ENCODE measurements around the gene PLEKHH3. TPM values are rescaled to one million over a fixed set of nuclear protein-coding genes. Genes with fewer than 3 reads are reported as not detected.

The PLEKHH3 gene
- total RNA-seq, 2 donors from 2014 or later, result 63.0 to 105 TPM

DNA sequence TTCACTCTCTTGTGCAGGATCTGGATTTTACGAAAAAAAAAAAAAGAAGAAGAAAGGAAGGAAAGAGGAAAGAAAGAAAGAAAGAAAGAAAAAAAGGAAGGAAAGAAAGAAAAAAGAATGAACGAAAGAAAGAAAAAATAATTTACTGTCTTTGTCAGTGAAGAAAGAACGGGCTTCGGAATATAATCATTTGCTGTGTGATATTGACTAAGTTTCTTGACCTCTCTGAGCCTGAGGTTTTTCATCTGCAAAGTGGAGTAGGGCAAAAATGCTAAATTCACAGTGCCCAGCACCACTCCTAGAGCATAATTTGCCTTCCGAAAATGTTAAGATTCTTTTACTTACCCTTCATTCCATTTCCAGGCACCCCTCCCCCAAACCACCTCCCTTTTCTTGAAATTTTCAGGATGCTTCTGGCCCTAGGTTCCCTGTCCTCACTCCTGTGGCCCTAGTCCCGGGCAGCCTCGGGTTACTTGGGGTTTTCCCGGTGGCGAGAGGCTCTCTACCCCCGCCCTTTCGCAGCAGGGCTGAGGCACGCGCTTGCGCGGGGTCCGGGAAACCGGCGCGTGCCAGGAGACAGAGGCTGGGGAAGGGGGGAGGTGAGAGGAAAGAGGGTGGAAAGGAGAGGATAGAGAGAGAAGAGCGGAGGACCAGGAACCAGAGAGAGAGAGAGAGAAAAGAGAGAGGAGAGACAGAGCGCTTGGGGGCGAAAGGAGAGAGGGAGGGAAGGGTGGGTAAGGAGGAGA, 5.4 kb upstream of the PLEKHH3 start, which contains the start of gene CNTNAP1:
Gene CNTNAP1 (plus strand): TSS at position 556 of the 746 bp plus-strand sequence. CDS start 299 bp downstream, outside the sequence.
- Histone ChIP-seq H3K36me3 (replicated peaks in 1 of 2; ENCODE audit: insufficient read depth in 1 of 2, low read depth in 2 of 2) (no peaks in the 10 kb centered on the region), H3K4me3 (no peak within 1 kb of the TSS), H3K27me3 (no peaks in the 10 kb centered on the region), H3K4me1 (peaks cover 51% of the 10 kb centered on the region), H3K9me3 (no peaks in the 10 kb centered on the region), H3K27ac (no peak within 1 kb of the TSS)
- TF ChIP-seq CTCF (IDR thresholded peaks at IDR 0.05), result no peak
- no peak for TF ChIP-seq POLR2A (IDR thresholded peaks at IDR 0.05)
- DNase-seq, result peak in 3 of 4 donors; percentile 40 to 54 (median 44)
- no peak for ATAC-seq
- 16 to 25% methylated on average over 22 of the region's 22 CpGs for WGBS, 2 donors
- intact Hi-C loops (cut with DNase I), result loop anchor here (5.0 kb wide), 2 partner anchors 65 to 105 kb away; partner anchors contain the start of gene PSMC3IP

GRCh38 chr17:42680331-42680808, 3.6 kb upstream of the PLEKHH3 start:
- no peaks in the 10 kb centered on the region for H3K27me3 ChIP-seq
- no peaks in the 10 kb centered on the region for H3K9me3 ChIP-seq
- no peak for TF ChIP-seq POLR2A (IDR thresholded peaks at IDR 0.05)
- no peak for TF ChIP-seq CTCF (IDR thresholded peaks at IDR 0.05)
- H3K27ac ChIP-seq, result peak overlapping the region; percentile 86 to 97 (median 90)
- intact Hi-C loops (cut with DNase I), result loop anchor here (5.0 kb wide), 2 partner anchors 63 to 103 kb away; partner anchors contain the start of gene PSMC3IP
- ATAC-seq, result no peak
- peak in 2 of 4 donors; percentile 16 to 28 for DNase-seq
- peaks cover 52% of the 10 kb centered on the region for H3K4me1 ChIP-seq
- H3K4me3 ChIP-seq, result no peak overlapping the region
- WGBS, 2 donors, result 76 to 88% methylated on average over 10 to 20 of the region's 20 CpGs
- H3K36me3 ChIP-seq (replicated peaks in 1 of 2; ENCODE audit: insufficient read depth in 1 of 2, low read depth in 2 of 2), result no peaks in the 10 kb centered on the region

GRCh38 chr17:42679492-42680330, 2.9 kb upstream of the PLEKHH3 start:
- no peak overlapping the region for H3K4me3 ChIP-seq
- no peaks in the 10 kb centered on the region for H3K9me3 ChIP-seq
- DNase-seq (peak; percentile 83 to 86 (median 85)), ATAC-seq (peak; percentile 23)
- TF ChIP-seq CTCF (IDR thresholded peaks at IDR 0.05), result peak; percentile 83 to 98 (median 90)
- TF ChIP-seq POLR2A (IDR thresholded peaks at IDR 0.05), result peak; percentile 31 to 57 (median 50)
- no peaks in the 10 kb centered on the region for H3K27me3 ChIP-seq
- peaks cover 59% of the 10 kb centered on the region for H3K4me1 ChIP-seq
- WGBS, 2 donors, result 7% methylated on average over 57 of the region's 78 CpGs; no CpG with 5 or more reads in 1 of the 2 donors
- H3K36me3 ChIP-seq (replicated peaks in 1 of 2; ENCODE audit: insufficient read depth in 1 of 2, low read depth in 2 of 2), result no peaks in the 10 kb centered on the region
- H3K27ac ChIP-seq, result peak overlapping the region; percentile 86 to 97 (median 90)
- intact Hi-C loops (cut with DNase I), result loop anchor here (5.0 kb wide), 2 partner anchors 62 to 102 kb away; partner anchors contain the start of gene PSMC3IP

DNA sequence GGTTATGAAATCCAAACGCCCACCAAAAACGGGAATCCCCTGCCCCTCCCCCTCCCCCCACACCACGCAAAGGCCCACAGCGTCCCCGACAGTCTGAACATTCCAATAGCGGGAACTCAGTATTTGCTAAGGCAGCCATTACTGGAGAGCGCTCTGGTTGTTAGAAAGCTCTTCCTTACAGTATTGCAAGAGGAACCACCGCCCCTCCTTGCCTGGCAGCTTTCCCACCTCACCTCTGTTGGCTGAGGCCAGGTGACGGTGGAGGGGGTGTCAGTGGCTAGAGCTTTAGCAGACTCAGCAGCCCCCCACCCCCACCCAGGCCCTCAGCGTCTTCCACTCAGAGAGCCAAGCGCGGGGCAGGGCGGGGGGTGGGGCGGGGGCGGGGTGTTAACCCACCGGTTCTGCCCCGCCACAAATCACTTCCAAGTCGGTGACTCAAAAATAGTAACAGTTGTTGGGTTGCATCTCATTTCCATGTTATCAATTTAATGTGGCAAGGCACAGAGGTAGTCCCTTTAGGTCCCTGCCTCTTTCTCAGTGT, 2.2 kb upstream of the PLEKHH3 start:
- 0 to 5% methylated on average over 8 to 18 of the region's 18 CpGs for WGBS, 2 donors
- no peak for ATAC-seq

More for the DNA sequence above, 2.2 kb upstream of the PLEKHH3 start:
- TF ChIP-seq POLR2A (IDR thresholded peaks at IDR 0.05), result no peak
- TF ChIP-seq CTCF (IDR thresholded peaks at IDR 0.05), result no peak
- no peaks in the 10 kb centered on the region for H3K9me3 ChIP-seq
- H3K4me3 ChIP-seq, result no peak overlapping the region
- no peaks in the 10 kb centered on the region for H3K27me3 ChIP-seq
- intact Hi-C loops (cut with DNase I), result no loop called here
- peak overlapping the region; percentile 86 to 97 (median 90) for H3K27ac ChIP-seq
- no peaks in the 10 kb centered on the region for H3K36me3 ChIP-seq (replicated peaks in 1 of 2; ENCODE audit: insufficient read depth in 1 of 2, low read depth in 2 of 2)
- peak; percentile 73 to 81 (median 76) for DNase-seq
- H3K4me1 ChIP-seq, result peaks cover 66% of the 10 kb centered on the region

All from body of pancreas (tissue), 4 donors.